Vagina (tissue), 2 donors: ENCODE measurements around the gene SLC39A6.

Source experiments
- POLR2A ChIP-seq, 2 donors: fragments of 450-650 bp; IDR thresholded peaks; one replicate each; pipeline ENCODE4 v1.6.1; 2017; ENCODE audit warnings: antibody characterized with exemption in 2 of 2, mild to moderate bottlenecking in 2 of 2, moderate library complexity in 2 of 2
- POLR2AphosphoS5 ChIP-seq, 2 donors: sonication (generic); formaldehyde crosslinking; IDR thresholded peaks; one replicate each; pipeline ENCODE4 v1.9.0; 2017; ENCODE audit warnings: antibody characterized with exemption in 2 of 2, mild to moderate bottlenecking in 2 of 2, low read depth in 1 of 2; ENCODE audit not compliant: insufficient read depth in 1 of 2
- TF ChIP-seq, protein P1 (sequence below), 3 experiments: fragments of 450-650 bp in 2 of 3; fragments of 200-600 bp in 1 of 3; sonication (generic) in 1 of 3; IDR thresholded peaks; one replicate each; pipeline ENCODE4 v1.5.1; 2017 to 2019; ENCODE audit warnings: antibody characterized with exemption in 3 of 3, mild to moderate bottlenecking in 2 of 3, moderate library complexity in 2 of 3

DNA sequence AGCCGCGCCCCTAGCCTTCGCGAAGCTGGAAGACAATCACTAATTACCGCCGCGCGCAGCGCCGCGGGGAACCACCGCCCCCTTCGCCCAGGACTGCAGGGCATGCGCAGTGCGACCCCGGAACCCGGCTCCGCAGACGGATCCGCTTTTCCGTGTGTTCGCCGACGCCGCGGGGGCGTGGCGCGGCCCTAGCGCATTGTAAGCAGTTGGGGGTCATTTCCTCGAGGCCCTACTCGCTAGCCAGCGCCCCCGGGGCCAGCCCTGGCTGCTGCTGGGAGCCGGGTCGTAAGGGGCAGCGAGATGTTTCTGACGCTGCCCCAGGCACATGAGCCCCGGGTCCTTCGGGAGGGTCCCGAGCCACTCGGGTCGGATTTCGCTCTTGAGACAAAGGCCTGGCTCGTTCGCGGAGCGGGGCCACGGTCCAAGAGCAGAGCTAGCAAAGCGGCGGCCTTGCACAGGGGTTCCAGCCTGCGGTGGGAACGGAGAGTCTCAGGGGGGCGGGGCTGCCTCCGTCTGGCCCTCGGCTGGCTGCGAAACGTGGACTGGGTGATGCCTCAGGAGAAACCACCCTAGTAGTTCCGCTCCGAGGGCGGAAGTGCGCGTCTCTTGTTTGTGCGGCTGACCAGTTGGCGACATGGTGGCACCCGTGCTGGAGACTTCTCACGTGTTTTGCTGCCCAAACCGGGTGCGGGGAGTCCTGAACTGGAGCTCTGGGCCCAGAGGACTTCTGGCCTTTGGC lies at the start of gene SLC39A6, which contains the start of gene ELP2:
- TF ChIP-seq POLR2A (IDR thresholded peaks at IDR 0.05) (peak in 1 of 2 donors; percentile 67), POLR2AphosphoS5 (IDR thresholded peaks at IDR 0.05; ENCODE audit: insufficient read depth in 1 of 2, low read depth in 1 of 2) (peak; percentile 77 to 92)
- TF ChIP-seq, protein P1, sequence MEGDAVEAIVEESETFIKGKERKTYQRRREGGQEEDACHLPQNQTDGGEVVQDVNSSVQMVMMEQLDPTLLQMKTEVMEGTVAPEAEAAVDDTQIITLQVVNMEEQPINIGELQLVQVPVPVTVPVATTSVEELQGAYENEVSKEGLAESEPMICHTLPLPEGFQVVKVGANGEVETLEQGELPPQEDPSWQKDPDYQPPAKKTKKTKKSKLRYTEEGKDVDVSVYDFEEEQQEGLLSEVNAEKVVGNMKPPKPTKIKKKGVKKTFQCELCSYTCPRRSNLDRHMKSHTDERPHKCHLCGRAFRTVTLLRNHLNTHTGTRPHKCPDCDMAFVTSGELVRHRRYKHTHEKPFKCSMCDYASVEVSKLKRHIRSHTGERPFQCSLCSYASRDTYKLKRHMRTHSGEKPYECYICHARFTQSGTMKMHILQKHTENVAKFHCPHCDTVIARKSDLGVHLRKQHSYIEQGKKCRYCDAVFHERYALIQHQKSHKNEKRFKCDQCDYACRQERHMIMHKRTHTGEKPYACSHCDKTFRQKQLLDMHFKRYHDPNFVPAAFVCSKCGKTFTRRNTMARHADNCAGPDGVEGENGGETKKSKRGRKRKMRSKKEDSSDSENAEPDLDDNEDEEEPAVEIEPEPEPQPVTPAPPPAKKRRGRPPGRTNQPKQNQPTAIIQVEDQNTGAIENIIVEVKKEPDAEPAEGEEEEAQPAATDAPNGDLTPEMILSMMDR (IDR thresholded peaks at IDR 0.05): peak in 1 of 3 experiments; percentile 19
